ENCODE data around the gene SFTPB.
A peak's percentile ranks its signal among the peaks of the same experiment; 100 is the strongest.
"Not testable (repeated sequence)": the region's sequence is repeated elsewhere in the genome, so short reads cannot be mapped to it uniquely, and the experiment has no call there.

SFTPB gene

GRCh38 chr2:85668009-85668856 is at the start of gene SFTPB:
TSS of gene SFTPB (minus strand) at chr2:85668199. CDS start at chr2:85668183, 16 bp downstream.
- no peak for DNase-seq

GRCh38 chr2:85717308-85718008 is 49.5 kb upstream of the SFTPB start:
- no peak for DNase-seq

- no peak for DNase-seq
Measured at GRCh38 chr2:85716346-85716914, 48.4 kb upstream of the SFTPB start.

GRCh38 chr2:85714841-85715240 is 46.8 kb upstream of the SFTPB start:
- DNase-seq = no peak

- DNase-seq = not testable (repeated sequence)
Measured at GRCh38 chr2:85714421-85714820, 46.4 kb upstream of the SFTPB start.

GRCh38 chr2:85713836-85714235 is 45.8 kb upstream of the SFTPB start:
- DNase-seq = no peak

GRCh38 chr2:85712849-85713612 is 45.0 kb upstream of the SFTPB start:
- DNase-seq = no peak

- no peak for DNase-seq
Measured at GRCh38 chr2:85712336-85712735, 44.3 kb upstream of the SFTPB start.

GRCh38 chr2:85711578-85712060 is 43.6 kb upstream of the SFTPB start:
- DNase-seq = no peak

GRCh38 chr2:85710687-85711577 is 42.9 kb upstream of the SFTPB start:
- no peak for DNase-seq

GRCh38 chr2:85709401-85709811 is 41.4 kb upstream of the SFTPB start:
- DNase-seq = no peak

- no peak for DNase-seq
Measured at GRCh38 chr2:85708641-85709040, 40.6 kb upstream of the SFTPB start.

GRCh38 chr2:85707304-85707703 is 39.3 kb upstream of the SFTPB start:
- peak; percentile 90 for DNase-seq

GRCh38 chr2:85706599-85707296 is 38.7 kb upstream of the SFTPB start:
- DNase-seq = no peak

- DNase-seq = no peak
Measured at GRCh38 chr2:85706063-85706462, 38.1 kb upstream of the SFTPB start.

GRCh38 chr2:85705680-85706039 is 37.7 kb upstream of the SFTPB start:
- DNase-seq = no peak

- no peak for DNase-seq
Measured at GRCh38 chr2:85704800-85705679, 37.0 kb upstream of the SFTPB start.

GRCh38 chr2:85704038-85704437 is 36.0 kb upstream of the SFTPB start:
- no peak for DNase-seq

GRCh38 chr2:85703329-85703728 is 35.3 kb upstream of the SFTPB start:
- no peak for DNase-seq

- no peak for DNase-seq
Measured at GRCh38 chr2:85702800-85703199, 34.8 kb upstream of the SFTPB start.
